ENCODE measurements around the gene ACACA. TPM values are rescaled to one million over a fixed set of nuclear protein-coding genes. Genes with fewer than 3 reads are reported as not detected.
"Not testable (repeated sequence)": the region's sequence is repeated elsewhere in the genome, so short reads cannot be mapped to it uniquely, and the experiment has no call there.

ACACA gene
- total and polyA plus RNA-seq, 12 donors = 5.6 to 28.0 (median 16.2) TPM

GRCh38 chr17:37144075-37144701 is 262.4 kb downstream of the ACACA start:
- no peak for ATAC-seq

GRCh38 chr17:37143558-37143957 is 263.1 kb downstream of the ACACA start:
- H3K27me3 ChIP-seq; intact Hi-C loops (cut with DNase I); DNase-seq: not testable (repeated sequence)

More at GRCh38 chr17:37144075-37144701, 262.4 kb downstream of the ACACA start:
- Histone ChIP-seq H3K4me1 (no peaks in the 10 kb centered on the region), H3K36me3 (peaks cover 0 to 31% (median 0%) of the 10 kb centered on the region in 9 donors), H3K4me3 (no peak overlapping the region), H3K27ac (no peak overlapping the region), H3K9me3 (no peaks in the 10 kb centered on the region), H3K27me3 (no peaks in the 10 kb centered on the region)
- TF ChIP-seq, protein P1, sequence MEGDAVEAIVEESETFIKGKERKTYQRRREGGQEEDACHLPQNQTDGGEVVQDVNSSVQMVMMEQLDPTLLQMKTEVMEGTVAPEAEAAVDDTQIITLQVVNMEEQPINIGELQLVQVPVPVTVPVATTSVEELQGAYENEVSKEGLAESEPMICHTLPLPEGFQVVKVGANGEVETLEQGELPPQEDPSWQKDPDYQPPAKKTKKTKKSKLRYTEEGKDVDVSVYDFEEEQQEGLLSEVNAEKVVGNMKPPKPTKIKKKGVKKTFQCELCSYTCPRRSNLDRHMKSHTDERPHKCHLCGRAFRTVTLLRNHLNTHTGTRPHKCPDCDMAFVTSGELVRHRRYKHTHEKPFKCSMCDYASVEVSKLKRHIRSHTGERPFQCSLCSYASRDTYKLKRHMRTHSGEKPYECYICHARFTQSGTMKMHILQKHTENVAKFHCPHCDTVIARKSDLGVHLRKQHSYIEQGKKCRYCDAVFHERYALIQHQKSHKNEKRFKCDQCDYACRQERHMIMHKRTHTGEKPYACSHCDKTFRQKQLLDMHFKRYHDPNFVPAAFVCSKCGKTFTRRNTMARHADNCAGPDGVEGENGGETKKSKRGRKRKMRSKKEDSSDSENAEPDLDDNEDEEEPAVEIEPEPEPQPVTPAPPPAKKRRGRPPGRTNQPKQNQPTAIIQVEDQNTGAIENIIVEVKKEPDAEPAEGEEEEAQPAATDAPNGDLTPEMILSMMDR (IDR thresholded peaks at IDR 0.05) = no peak
- 92 to 96% methylated on average over 7 of the region's 7 CpGs for WGBS, 2 donors
- DNase-seq = no peak
- intact Hi-C loops (cut with DNase I) = no loop called here

GRCh38 chr17:37142294-37142896 is 264.2 kb downstream of the ACACA start:
- H3K36me3 ChIP-seq = peaks cover 0 to 31% (median 0%) of the 10 kb centered on the region in 9 donors
- H3K27ac ChIP-seq = no peak overlapping the region
- H3K9me3 ChIP-seq = no peaks in the 10 kb centered on the region
- 91 to 93% methylated on average over 5 of the region's 5 CpGs for WGBS, 2 donors
- DNase-seq (no peak), ATAC-seq (no peak)
- TF ChIP-seq, protein P1 (IDR thresholded peaks at IDR 0.05) = no peak
- no peaks in the 10 kb centered on the region for H3K4me1 ChIP-seq
- H3K4me3 ChIP-seq = no peak overlapping the region
- H3K27me3 ChIP-seq = no peaks in the 10 kb centered on the region
- intact Hi-C loops (cut with DNase I) = no loop called here

More at GRCh38 chr17:37143558-37143957, 263.1 kb downstream of the ACACA start:
- 98 to 100% methylated on average over 3 of the region's 3 CpGs for WGBS, 2 donors
- peaks cover 0 to 31% (median 0%) of the 10 kb centered on the region in 9 donors for H3K36me3 ChIP-seq
- H3K4me3 ChIP-seq, H3K4me1 ChIP-seq, ATAC-seq, H3K27ac ChIP-seq, H3K9me3 ChIP-seq: not testable (repeated sequence)

DNA sequence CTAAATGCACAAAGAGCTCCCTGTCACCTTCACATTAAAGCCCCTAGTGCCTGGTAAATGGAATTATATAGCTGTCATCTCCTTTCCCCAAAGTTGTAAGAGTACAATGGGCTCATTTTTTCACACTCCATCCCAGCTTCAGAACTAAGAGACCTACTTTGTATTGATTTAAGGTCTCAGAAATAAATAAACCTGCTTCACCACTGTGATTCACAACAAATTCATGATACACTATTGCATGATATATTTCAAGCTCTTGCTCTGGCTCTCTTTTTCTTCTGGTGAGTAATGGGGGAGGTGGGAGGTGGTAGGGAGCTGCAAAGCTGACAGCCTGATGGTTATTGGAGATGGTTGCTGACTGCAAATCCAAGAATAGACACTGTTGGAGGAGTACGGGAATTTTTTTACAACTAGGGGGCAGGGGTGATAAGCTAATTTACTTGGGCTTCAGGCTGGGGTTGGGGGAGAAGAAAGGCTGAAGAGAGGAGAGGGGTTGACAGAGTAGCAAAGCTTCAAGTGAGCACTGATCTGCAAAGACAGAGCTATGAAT is 268.0 kb downstream of the ACACA start:
- Histone ChIP-seq H3K36me3 (peaks cover 0 to 22% (median 0%) of the 10 kb centered on the region in 9 donors), H3K4me1 (no peaks in the 10 kb centered on the region), H3K27ac (no peak overlapping the region), H3K9me3 (no peaks in the 10 kb centered on the region), H3K27me3 (no peaks in the 10 kb centered on the region), H3K4me3 (no peak overlapping the region)
- no peak for ATAC-seq
- intact Hi-C loops (cut with DNase I) = loop anchor here in 1 of 10 donors (10.0 kb wide), 1 partner anchor 64 kb away; no protein-coding TSS in a partner anchor
- no peak for DNase-seq
- TF ChIP-seq, protein P1 (IDR thresholded peaks at IDR 0.05) = no peak
- WGBS, 2 donors = 41 to 60% methylated on average over 1 of the region's 1 CpG

Data from heart right ventricle (tissue), 16 donors.